ENCODE data around the gene PCBD1. TPM values are rescaled to one million over a fixed set of nuclear protein-coding genes. Genes with fewer than 3 reads are reported as not detected.
"Not testable (repeated sequence)": the region's sequence is repeated elsewhere in the genome, so short reads cannot be mapped to it uniquely, and the experiment has no call there.

PCBD1 gene
- total and polyA plus RNA-seq, 9 donors, result 25.5 to 104 (median 60.6) TPM

DNA sequence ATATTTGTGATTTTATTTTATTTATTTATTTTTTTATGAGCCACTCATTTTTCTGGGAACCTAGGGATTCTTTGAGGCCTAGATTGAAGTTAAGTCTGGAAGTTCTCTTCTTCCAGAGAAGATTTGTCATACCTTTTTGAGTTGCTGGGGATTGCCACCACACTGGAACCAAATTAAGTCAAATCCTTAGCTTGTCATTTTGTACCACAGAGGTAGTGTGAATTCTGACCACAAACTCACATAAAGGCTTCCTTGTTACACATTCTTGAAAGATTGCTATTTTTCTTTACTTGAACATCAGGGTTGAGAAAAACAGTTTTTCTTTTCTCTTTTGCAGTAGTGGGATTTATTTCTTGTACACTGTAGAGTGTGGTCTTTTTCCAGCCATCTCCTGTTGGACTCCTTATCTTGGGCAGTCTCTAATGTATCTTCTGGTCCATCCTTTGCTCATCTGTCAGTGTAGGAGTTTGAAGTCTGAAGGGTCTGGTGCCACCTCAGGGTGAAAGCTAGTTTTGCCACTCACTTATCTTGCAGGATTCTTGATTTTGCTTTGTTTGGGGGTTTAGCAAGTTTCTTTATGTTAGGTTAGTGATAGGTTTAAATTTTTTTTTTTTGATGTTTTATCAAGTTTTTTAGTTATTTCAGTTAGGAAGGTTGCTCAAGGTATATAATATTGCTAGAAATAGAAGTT is 24.8 kb downstream of the PCBD1 start:
- DNase-seq, result no peak
- no peaks in the 10 kb centered on the region for H3K4me1 ChIP-seq (ENCODE audit: insufficient read depth)
- H3K36me3 ChIP-seq, result no peaks in the 10 kb centered on the region
- TF ChIP-seq EP300 (IDR thresholded peaks at IDR 0.05), result no peak
- H3K27ac ChIP-seq, result no peak overlapping the region
- intact Hi-C loops (cut with DNase I), result no loop called here
- no peaks in the 10 kb centered on the region for H3K27me3 ChIP-seq
- H3K4me3 ChIP-seq, result no peak overlapping the region
- H3K9me3 ChIP-seq, result no peaks in the 10 kb centered on the region

- H3K9me3 ChIP-seq; H3K36me3 ChIP-seq; H3K4me1 ChIP-seq (ENCODE audit: insufficient read depth); H3K27ac ChIP-seq; intact Hi-C loops (cut with DNase I); H3K27me3 ChIP-seq; DNase-seq; H3K4me3 ChIP-seq: not testable (repeated sequence)
- WGBS, 3 donors, result 96 to 99% (median 97%) methylated on average over 39 to 42 of the region's 42 CpGs
Measured at GRCh38 chr10:70861495-70862197, 26.7 kb downstream of the PCBD1 start.

GRCh38 chr10:70858759-70859158 is 29.6 kb downstream of the PCBD1 start:
- Histone ChIP-seq H3K27me3 (no peaks in the 10 kb centered on the region), H3K4me1 (ENCODE audit: insufficient read depth) (no peaks in the 10 kb centered on the region), H3K4me3 (no peak overlapping the region), H3K36me3 (no peaks in the 10 kb centered on the region), H3K9me3 (no peaks in the 10 kb centered on the region), H3K27ac (no peak overlapping the region)
- intact Hi-C loops (cut with DNase I), result no loop called here
- TF ChIP-seq EP300 (IDR thresholded peaks at IDR 0.05), result no peak
- TF ChIP-seq, protein P1, sequence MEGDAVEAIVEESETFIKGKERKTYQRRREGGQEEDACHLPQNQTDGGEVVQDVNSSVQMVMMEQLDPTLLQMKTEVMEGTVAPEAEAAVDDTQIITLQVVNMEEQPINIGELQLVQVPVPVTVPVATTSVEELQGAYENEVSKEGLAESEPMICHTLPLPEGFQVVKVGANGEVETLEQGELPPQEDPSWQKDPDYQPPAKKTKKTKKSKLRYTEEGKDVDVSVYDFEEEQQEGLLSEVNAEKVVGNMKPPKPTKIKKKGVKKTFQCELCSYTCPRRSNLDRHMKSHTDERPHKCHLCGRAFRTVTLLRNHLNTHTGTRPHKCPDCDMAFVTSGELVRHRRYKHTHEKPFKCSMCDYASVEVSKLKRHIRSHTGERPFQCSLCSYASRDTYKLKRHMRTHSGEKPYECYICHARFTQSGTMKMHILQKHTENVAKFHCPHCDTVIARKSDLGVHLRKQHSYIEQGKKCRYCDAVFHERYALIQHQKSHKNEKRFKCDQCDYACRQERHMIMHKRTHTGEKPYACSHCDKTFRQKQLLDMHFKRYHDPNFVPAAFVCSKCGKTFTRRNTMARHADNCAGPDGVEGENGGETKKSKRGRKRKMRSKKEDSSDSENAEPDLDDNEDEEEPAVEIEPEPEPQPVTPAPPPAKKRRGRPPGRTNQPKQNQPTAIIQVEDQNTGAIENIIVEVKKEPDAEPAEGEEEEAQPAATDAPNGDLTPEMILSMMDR (IDR thresholded peaks at IDR 0.05), result no peak
- TF ChIP-seq POLR2A (IDR thresholded peaks at IDR 0.05), result no peak
- DNase-seq, result no peak
- 33 to 52% (median 34%) methylated on average over 5 of the region's 5 CpGs for WGBS, 3 donors

DNA sequence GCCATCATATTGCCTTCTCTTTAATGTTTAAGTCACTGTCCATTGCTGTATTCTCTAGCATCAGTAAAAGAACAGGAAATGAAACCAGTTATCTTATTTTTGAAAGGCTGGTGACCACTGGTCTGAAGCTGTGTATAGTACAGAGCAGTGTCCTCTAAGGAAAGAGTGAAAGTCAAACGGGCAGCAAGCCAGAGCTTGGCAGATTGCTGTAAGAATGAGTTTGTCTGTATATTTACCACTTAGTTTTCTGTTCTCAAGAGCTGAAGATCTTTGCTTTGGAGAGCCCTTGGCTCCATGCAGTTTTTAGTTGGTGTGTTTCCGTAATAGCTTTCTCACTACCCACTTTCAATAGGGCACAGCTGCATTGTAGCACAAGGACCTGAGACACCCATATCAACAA is 31.9 kb downstream of the PCBD1 start:
- no peaks in the 10 kb centered on the region for H3K4me1 ChIP-seq (ENCODE audit: insufficient read depth)
- H3K9me3 ChIP-seq, result no peaks in the 10 kb centered on the region
- H3K27me3 ChIP-seq, result no peaks in the 10 kb centered on the region
- TF ChIP-seq POLR2A (IDR thresholded peaks at IDR 0.05) (no peak), EP300 (IDR thresholded peaks at IDR 0.05) (no peak)
- TF ChIP-seq, protein P1 (IDR thresholded peaks at IDR 0.05), result no peak
- WGBS, 3 donors, result 65 to 73% (median 73%) methylated on average over 2 of the region's 2 CpGs
- H3K4me3 ChIP-seq, result no peak overlapping the region
- intact Hi-C loops (cut with DNase I), result no loop called here
- no peak for DNase-seq
- no peaks in the 10 kb centered on the region for H3K36me3 ChIP-seq
- no peak overlapping the region for H3K27ac ChIP-seq

- H3K4me3 ChIP-seq, result no peak overlapping the region
- H3K27me3 ChIP-seq, result no peaks in the 10 kb centered on the region
- H3K36me3 ChIP-seq, result no peaks in the 10 kb centered on the region
- no peak overlapping the region for H3K27ac ChIP-seq
- WGBS, 3 donors, result 76 to 100% (median 94%) methylated on average over 1 of the region's 1 CpG
- TF ChIP-seq, protein P1 (IDR thresholded peaks at IDR 0.05), result no peak
- TF ChIP-seq EP300 (IDR thresholded peaks at IDR 0.05), result no peak
- TF ChIP-seq POLR2A (IDR thresholded peaks at IDR 0.05), result no peak
- no peaks in the 10 kb centered on the region for H3K9me3 ChIP-seq
- peaks cover 2% of the 10 kb centered on the region for H3K4me1 ChIP-seq (ENCODE audit: insufficient read depth)
- intact Hi-C loops (cut with DNase I), result no loop called here
- no peak for DNase-seq
Measured at GRCh38 chr10:70853457-70853856, 34.9 kb downstream of the PCBD1 start.
